ENCODE results near the gene SKAP2. TPM values are rescaled to one million over a fixed set of nuclear protein-coding genes. Genes with fewer than 3 reads are reported as not detected.

Gene SKAP2
- total RNA-seq, 4 donors from 2014 or later: 13.2 to 18.2 (median 15.0) TPM

GRCh38 chr7:26648554-26648953, 215.8 kb downstream of the SKAP2 start:
- WGBS, 2 donors: 62 to 67% methylated on average over 2 of the region's 2 CpGs
- H3K4me3 ChIP-seq (ENCODE audit: low read depth, poor library complexity, severe bottlenecking): no peak overlapping the region
- TF ChIP-seq CTCF (IDR thresholded peaks at IDR 0.05) (no peak), POLR2A (IDR thresholded peaks at IDR 0.05) (no peak)
- no peak for DNase-seq (ENCODE audit: low spot score in 2 of 2)
- intact Hi-C loops (cut with DNase I; ENCODE audit: low total_unique reads): no loop called here

DNA sequence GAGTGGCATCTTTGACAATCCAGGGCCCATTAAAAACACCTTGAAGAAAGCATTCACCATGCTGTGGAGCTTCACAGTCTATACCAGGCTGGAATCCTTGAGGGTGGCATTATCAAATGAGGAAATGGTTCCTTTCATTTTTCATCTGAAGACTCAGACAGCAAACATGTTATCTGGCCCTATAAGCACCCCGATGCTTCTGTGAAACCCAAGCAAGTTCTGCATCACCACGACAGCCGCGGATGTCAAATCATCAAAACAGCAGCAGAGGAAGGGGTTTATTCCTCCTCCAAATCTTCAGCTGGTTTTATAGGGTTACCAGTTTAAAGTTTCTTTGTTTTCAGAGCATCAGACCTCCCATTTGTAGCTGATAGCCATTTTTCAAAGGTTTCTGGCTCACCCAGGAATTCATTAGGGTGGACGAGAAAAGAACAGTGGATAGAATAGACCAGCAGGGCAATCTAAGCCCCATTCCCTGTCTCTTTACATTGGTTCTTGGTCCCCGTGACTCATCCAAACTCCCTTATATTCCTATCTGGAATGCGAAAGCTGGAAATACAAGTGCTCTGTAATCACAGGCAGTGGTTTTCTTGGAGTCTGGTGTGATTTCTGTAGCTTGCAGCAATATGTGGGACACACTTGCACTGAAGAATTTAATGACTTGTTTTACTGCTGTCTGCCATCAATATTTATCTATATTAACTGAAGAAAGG, 217.9 kb downstream of the SKAP2 start:
- intact Hi-C loops (cut with DNase I; ENCODE audit: low total_unique reads): no loop called here
- WGBS, 2 donors: 86 to 92% methylated on average over 7 of the region's 7 CpGs
- peak in 1 of 2 donors; percentile 66 for DNase-seq (ENCODE audit: low spot score in 2 of 2)
- TF ChIP-seq CTCF (IDR thresholded peaks at IDR 0.05): no peak
- no peak for TF ChIP-seq POLR2A (IDR thresholded peaks at IDR 0.05)
- no peak overlapping the region for H3K4me3 ChIP-seq (ENCODE audit: low read depth, poor library complexity, severe bottlenecking)

- 80 to 83% methylated on average over 6 of the region's 6 CpGs for WGBS, 2 donors
- TF ChIP-seq CTCF (IDR thresholded peaks at IDR 0.05): no peak
- no peak for TF ChIP-seq POLR2A (IDR thresholded peaks at IDR 0.05)
- DNase-seq (ENCODE audit: low spot score in 2 of 2): peak in 1 of 2 donors; percentile 76
- no peak overlapping the region for H3K4me3 ChIP-seq (ENCODE audit: low read depth, poor library complexity, severe bottlenecking)
- intact Hi-C loops (cut with DNase I; ENCODE audit: low total_unique reads): no loop called here
These were observed 219.3 kb downstream of the SKAP2 start for GRCh38 chr7:26645121-26645520.

DNA sequence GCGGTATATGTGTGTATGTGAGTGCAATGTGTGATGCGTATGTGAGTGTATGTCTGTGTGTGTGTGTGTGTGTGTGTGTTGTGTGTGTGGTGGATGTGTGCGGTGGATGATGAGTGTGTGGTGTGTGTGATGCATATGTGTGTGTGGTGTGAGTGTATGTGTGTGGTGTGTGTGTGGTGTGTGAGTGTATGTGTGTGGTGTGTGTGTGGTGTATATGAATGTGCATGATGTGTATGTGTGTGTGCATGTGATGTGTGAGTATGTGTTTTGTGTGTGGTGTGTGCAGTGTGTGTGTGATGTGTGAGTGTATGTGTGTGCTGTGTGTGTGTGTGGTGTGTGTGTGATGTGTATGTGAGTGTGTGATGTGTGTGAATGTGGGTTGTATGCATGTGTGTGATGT, 222.0 kb downstream of the SKAP2 start:
- intact Hi-C loops (cut with DNase I; ENCODE audit: low total_unique reads): no loop called here
- WGBS, 2 donors: 97% methylated on average over 3 of the region's 3 CpGs

GRCh38 chr7:26639695-26640094, 224.7 kb downstream of the SKAP2 start:
- peak in 1 of 2 donors; percentile 7 for DNase-seq (ENCODE audit: low spot score in 2 of 2)
- intact Hi-C loops (cut with DNase I; ENCODE audit: low total_unique reads): no loop called here
- no peak overlapping the region for H3K4me3 ChIP-seq (ENCODE audit: low read depth, poor library complexity, severe bottlenecking)
- 98 to 100% methylated on average over 5 of the region's 5 CpGs for WGBS, 2 donors
- no peak for TF ChIP-seq CTCF (IDR thresholded peaks at IDR 0.05)
- TF ChIP-seq POLR2A (IDR thresholded peaks at IDR 0.05): no peak

More for the DNA sequence above, 222.0 kb downstream of the SKAP2 start:
- DNase-seq (ENCODE audit: low spot score in 2 of 2): peak in 1 of 2 donors; percentile 36
- TF ChIP-seq CTCF (IDR thresholded peaks at IDR 0.05) (no peak), POLR2A (IDR thresholded peaks at IDR 0.05) (no peak)
- H3K4me3 ChIP-seq (ENCODE audit: low read depth, poor library complexity, severe bottlenecking): no peak overlapping the region

DNA sequence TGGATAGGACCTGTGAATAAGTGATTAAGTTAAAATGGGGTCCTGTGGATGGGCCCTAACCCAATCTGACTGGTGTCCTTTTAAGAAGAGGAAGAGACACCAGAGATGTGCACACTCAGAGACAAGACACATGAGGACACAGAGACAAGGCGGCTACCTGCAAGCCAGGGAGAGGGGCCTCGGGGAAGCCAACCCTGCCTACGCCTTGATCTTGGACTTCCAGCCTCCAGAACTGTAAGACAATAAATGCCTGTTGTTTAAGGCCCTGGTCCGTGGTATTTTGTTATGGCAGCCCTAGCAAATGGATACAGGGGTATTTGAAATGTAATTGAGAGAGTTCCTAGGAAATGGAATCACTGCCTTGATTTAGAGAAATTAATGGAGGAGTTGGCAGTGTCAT, 225.3 kb downstream of the SKAP2 start:
- H3K4me3 ChIP-seq (ENCODE audit: low read depth, poor library complexity, severe bottlenecking): no peak overlapping the region
- intact Hi-C loops (cut with DNase I; ENCODE audit: low total_unique reads): no loop called here
- TF ChIP-seq POLR2A (IDR thresholded peaks at IDR 0.05): no peak
- peak in 1 of 2 donors; percentile 73 for DNase-seq (ENCODE audit: low spot score in 2 of 2)
- 94 to 95% methylated on average over 4 of the region's 4 CpGs for WGBS, 2 donors

Measured in lower leg skin (tissue), 4 donors.